OCI-LY7 (cell line): ENCODE measurements around the gene TEKTIP1. TPM values are rescaled to one million over a fixed set of nuclear protein-coding genes. Genes with fewer than 3 reads are reported as not detected.

Source experiments
- BruUV-seq: library from RNA; stranded (reverse); fragments of 400-500 nt; replicated peaks from 2 replicates; lab custom pipeline; 2021; lab: Mats Ljungman, UMichigan
- CTCF ChIA-PET: fragments of 300-600 bp; sonication (Branson Sonifier 250); formaldehyde crosslinking; loops from one replicate; lab custom pipeline; 2022; ENCODE audit warnings: antibody characterized with exemption; ENCODE audit not compliant: unreplicated experiment; lab: Charles Lee
- POLR2A ChIA-PET: fragments of 300-600 bp; sonication (Branson Sonifier 250); formaldehyde crosslinking; loops from one replicate; lab custom pipeline; 2022; ENCODE audit warnings: antibody characterized with exemption; lab: Charles Lee
- DNase-seq: peaks from one replicate; pipeline ENCODE4 v3.0.0-alpha.2; 2015; ENCODE audit warnings: low spot score
- H2AFZ ChIP-seq: fragments of 200-600 bp; sonication (generic), shearing (Covaris generic); 2 replicates; pipeline ENCODE4 v1.6.1; 2014; ENCODE audit warnings: mild to moderate bottlenecking, antibody characterized with exemption, low read length, moderate library complexity
- H3K27ac ChIP-seq: fragments of 200-600 bp; sonication (generic); 2 replicates; pipeline ENCODE4 v1.5.1; 2014; ENCODE audit warnings: mixed run types, low read depth, mild to moderate bottlenecking, moderate library complexity, low read length, inconsistent platforms; ENCODE audit not compliant: poor library complexity, severe bottlenecking
- H3K36me3 ChIP-seq: fragments of 200-600 bp; sonication (generic); 2 replicates; pipeline ENCODE4 v1.6.1; 2014; ENCODE audit warnings: mild to moderate bottlenecking, antibody characterized with exemption, low read length, moderate library complexity, mixed read lengths; ENCODE audit not compliant: insufficient read depth
- H3K4me1 ChIP-seq: fragments of 200-600 bp; sonication (generic); 2 replicates; pipeline ENCODE4 v1.5.1; 2014; ENCODE audit warnings: mild to moderate bottlenecking, low read length; ENCODE audit not compliant: insufficient read depth, poor library complexity, severe bottlenecking
- H3K4me2 ChIP-seq: fragments of 200-600 bp; sonication (generic); 2 replicates; pipeline ENCODE4 v1.6.1; 2014; ENCODE audit warnings: mild to moderate bottlenecking, low read length
- H3K4me3 ChIP-seq: fragments of 200-600 bp; sonication (generic); 2 replicates; pipeline ENCODE4 v1.5.1; 2014; ENCODE audit warnings: mild to moderate bottlenecking, low read depth, low read length; ENCODE audit not compliant: poor library complexity, severe bottlenecking
- H3K79me2 ChIP-seq: fragments of 200-600 bp; sonication (generic); 2 replicates; pipeline ENCODE4 v1.6.1; 2016; ENCODE audit warnings: low read depth, mild to moderate bottlenecking, low read length, moderate library complexity, mixed read lengths; ENCODE audit not compliant: insufficient read depth
- H3K9me2 ChIP-seq: fragments of 200-600 bp; sonication (generic); 2 replicates; pipeline ENCODE4 v1.6.1; 2016; ENCODE audit warnings: mild to moderate bottlenecking, low read length, mixed read lengths; ENCODE audit not compliant: insufficient read depth
- H3K9me3 ChIP-seq: fragments of 200-600 bp; sonication (generic); 2 replicates; pipeline ENCODE4 v1.6.1; 2014; ENCODE audit warnings: mild to moderate bottlenecking, mixed run types, low read length, mixed read lengths
- H4K20me1 ChIP-seq: fragments of 200-600 bp; sonication (generic); 2 replicates; pipeline ENCODE4 v1.6.1; 2014; ENCODE audit warnings: mild to moderate bottlenecking, antibody characterized with exemption, low read length, moderate library complexity, mixed read lengths; ENCODE audit not compliant: insufficient read depth
- EZH2phosphoT487 ChIP-seq: fragments of 200-600 bp; sonication (generic); IDR thresholded peaks from 2 replicates; pipeline ENCODE4 v1.6.1; 2018; ENCODE audit warnings: low read depth, borderline replicate concordance, mild to moderate bottlenecking, mixed run types, antibody characterized with exemption, low read length, moderate library complexity, mixed read lengths
- intact Hi-C: fragments of 100-400 bp; cut with micrococcal nuclease; formaldehyde crosslinking; loops from one replicate; pipeline ENCODE4 v1.10.0; 2022; ENCODE audit not compliant: unreplicated experiment
- total RNA-seq, 2 experiments: library from RNA; depleted of rRNA in 1 of 2; stranded (reverse); fragments of >200 nt in 1 of 2; shearing (Covaris generic) in 1 of 2; gene quantifications; 2 replicates each; pipeline ENCODE4 v1.2.3, GENCODE V29; 2014 to 2022
- TF ChIP-seq, protein P1 (sequence below): fragments of 200-600 bp; sonication (generic); conservative IDR thresholded peaks from 2 replicates; pipeline ENCODE4 v1.5.1; 2014; ENCODE audit warnings: mild to moderate bottlenecking, antibody characterized with exemption, low read length, moderate library complexity, mixed read lengths

The TEKTIP1 gene
- total RNA-seq, 2 experiments from 2014 or later = 0.44 to 7.0 TPM

DNA sequence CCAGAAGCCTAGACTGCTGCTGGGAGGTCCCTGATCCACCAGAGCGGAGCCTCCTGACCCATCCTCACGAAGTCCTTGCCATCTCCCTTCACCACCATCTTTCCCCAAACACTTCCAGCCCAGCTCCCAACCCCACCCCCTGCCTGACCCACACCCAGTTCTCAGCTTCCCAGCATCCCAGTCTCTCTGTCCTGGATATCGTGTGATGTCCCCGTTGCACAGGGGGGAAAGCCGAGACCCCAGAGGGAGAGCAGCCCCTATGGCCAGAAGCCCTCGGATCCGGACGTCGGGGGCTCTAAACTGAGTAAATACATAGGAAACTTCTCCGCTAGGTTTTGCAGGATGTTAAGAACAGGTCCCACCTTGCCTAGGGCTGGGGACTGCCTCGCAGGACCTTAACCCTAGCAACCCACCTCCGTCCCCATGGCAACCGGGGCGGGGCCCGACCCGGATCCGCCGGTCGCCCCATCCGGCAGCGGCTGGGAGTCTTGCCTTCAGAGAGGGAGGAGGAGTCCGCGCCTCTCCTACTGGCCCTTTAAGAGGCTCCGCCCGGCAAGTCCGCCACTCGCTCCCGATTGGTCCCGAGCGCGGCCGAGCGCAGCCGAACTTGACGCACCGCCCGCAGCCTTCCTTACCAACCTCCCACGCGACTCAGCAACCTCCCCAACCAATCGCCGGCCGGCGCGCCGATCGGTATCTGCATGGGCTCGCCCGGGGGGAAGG is 33.3 kb downstream of the TEKTIP1 start:
- no peak for TF ChIP-seq EZH2phosphoT487
- TF ChIP-seq, protein P1, sequence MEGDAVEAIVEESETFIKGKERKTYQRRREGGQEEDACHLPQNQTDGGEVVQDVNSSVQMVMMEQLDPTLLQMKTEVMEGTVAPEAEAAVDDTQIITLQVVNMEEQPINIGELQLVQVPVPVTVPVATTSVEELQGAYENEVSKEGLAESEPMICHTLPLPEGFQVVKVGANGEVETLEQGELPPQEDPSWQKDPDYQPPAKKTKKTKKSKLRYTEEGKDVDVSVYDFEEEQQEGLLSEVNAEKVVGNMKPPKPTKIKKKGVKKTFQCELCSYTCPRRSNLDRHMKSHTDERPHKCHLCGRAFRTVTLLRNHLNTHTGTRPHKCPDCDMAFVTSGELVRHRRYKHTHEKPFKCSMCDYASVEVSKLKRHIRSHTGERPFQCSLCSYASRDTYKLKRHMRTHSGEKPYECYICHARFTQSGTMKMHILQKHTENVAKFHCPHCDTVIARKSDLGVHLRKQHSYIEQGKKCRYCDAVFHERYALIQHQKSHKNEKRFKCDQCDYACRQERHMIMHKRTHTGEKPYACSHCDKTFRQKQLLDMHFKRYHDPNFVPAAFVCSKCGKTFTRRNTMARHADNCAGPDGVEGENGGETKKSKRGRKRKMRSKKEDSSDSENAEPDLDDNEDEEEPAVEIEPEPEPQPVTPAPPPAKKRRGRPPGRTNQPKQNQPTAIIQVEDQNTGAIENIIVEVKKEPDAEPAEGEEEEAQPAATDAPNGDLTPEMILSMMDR = no peak
- H3K4me3 ChIP-seq = peak overlapping the region; percentile 98
- H3K27ac ChIP-seq = peak overlapping the region; percentile 12
- intact Hi-C loops = loop anchor here (1.0 to 5.0 kb wide), 2 partner anchors 15 to 65 kb away; partner anchors contain the start of genes FZR1 and MFSD12
- peak overlapping the region; percentile 88 for H3K4me2 ChIP-seq
- CTCF ChIA-PET = no interaction called here
- POLR2A ChIA-PET = no interaction called here
- peak overlapping the region; percentile 40; the same call in 1 of the 2 replicates for H2AFZ ChIP-seq
- no TSS peak for BruUV-seq
- H3K4me1 ChIP-seq = peaks cover 6% of the 10 kb centered on the region
- DNase-seq = peak; percentile 99
- no peaks in the 10 kb centered on the region for H4K20me1 ChIP-seq
- peaks cover 5% of the 10 kb centered on the region; the same call in 1 of the 2 replicates for H3K79me2 ChIP-seq
- no peaks in the 10 kb centered on the region for H3K9me3 ChIP-seq
- H3K36me3 ChIP-seq = peaks cover 25% of the 10 kb centered on the region
- H3K9me2 ChIP-seq = no peaks in the 10 kb centered on the region

GRCh38 chr19:3572855-3573161 is 33.8 kb downstream of the TEKTIP1 start, which contains the start of gene HMG20B:
Gene HMG20B (plus strand): TSS chr19:3572944. CDS start chr19:3573310, 366 bp downstream.
- H3K9me2 ChIP-seq = no peaks in the 10 kb centered on the region
- H3K4me3 ChIP-seq = peak within 1 kb of the TSS; percentile 98
- no peaks in the 10 kb centered on the region for H4K20me1 ChIP-seq
- TF ChIP-seq, protein P1 = no peak
- no TSS peak for BruUV-seq
- H3K4me1 ChIP-seq = peaks cover 6% of the 10 kb centered on the region
- DNase-seq = no peak
- peak within 1 kb of the TSS; percentile 40; the same call in 1 of the 2 replicates for H2AFZ ChIP-seq
- intact Hi-C loops = loop anchor here (1.0 to 5.0 kb wide), 2 partner anchors 16 to 66 kb away; partner anchors contain the start of genes FZR1 and MFSD12
- H3K9me3 ChIP-seq = no peaks in the 10 kb centered on the region
- H3K27ac ChIP-seq = peak within 1 kb of the TSS; percentile 74
- peaks cover 5% of the 10 kb centered on the region; the same call in 1 of the 2 replicates for H3K79me2 ChIP-seq
- POLR2A ChIA-PET = no interaction called here
- peaks cover 25% of the 10 kb centered on the region for H3K36me3 ChIP-seq
- CTCF ChIA-PET = no interaction called here
- H3K4me2 ChIP-seq = peak within 1 kb of the TSS; percentile 88
